Transverse colon (tissue), 3 donors: ENCODE measurements around the gene COL11A2.

ENCODE experiments used
- CTCF ChIP-seq, 5 experiments: fragments of 200-600 bp in 3 of 5; fragments of 450-650 bp in 2 of 5; sonication (generic) in 3 of 5; IDR thresholded peaks; 1 replicate in 2 of 5; 2 replicates in 3 of 5; pipeline ENCODE4 v1.5.1; 2016 to 2017; ENCODE audit warnings: antibody characterized with exemption in 5 of 5, inconsistent platforms in 3 of 5, mild to moderate bottlenecking in 2 of 5, moderate library complexity in 1 of 5
- EP300 ChIP-seq: sonication (generic); formaldehyde crosslinking; IDR thresholded peaks from one replicate; pipeline ENCODE4 v1.6.1; 2017; ENCODE audit warnings: antibody characterized with exemption, low read depth

GRCh38 chr6:33195304-33196165, 3.3 kb upstream of the COL11A2 start:
- TF ChIP-seq EP300 (no peak), CTCF (IDR thresholded peaks at IDR 0.05) (no peak)
